ENCODE results near the gene THAP7. TPM values are rescaled to one million over a fixed set of nuclear protein-coding genes. Genes with fewer than 3 reads are reported as not detected.
A peak's percentile ranks its signal among the peaks of the same experiment; 100 is the strongest.

Gene THAP7
- total and polyA plus RNA-seq, 9 of the 15 experiments (the other 6 are each of a cell fraction or from before 2014, with no cell fraction given): 7.9 to 263 (median 84.1) TPM

- Histone ChIP-seq H3K79me2 (ENCODE audit: control insufficient read depth, insufficient read depth, low read length) (no peaks in the 10 kb centered on the region), H2AFZ (ENCODE audit: low read depth, low read length) (no peak overlapping the region), H3K4me3 (no peak overlapping the region), H3K4me1 (replicated peaks in 1 of 2; ENCODE audit: control insufficient read depth in 2 of 2, insufficient read depth in 2 of 2, low read length in 2 of 2) (peaks cover 0 to 40% of the 10 kb centered on the region in 2 experiments; a peak in 3 of 5 replicates), H4K20me1 (replicated peaks; ENCODE audit: control insufficient read depth, insufficient read depth, low read length) (peaks cover 46% of the 10 kb centered on the region), H3K4me2 (ENCODE audit: insufficient read depth, low read length) (no peak overlapping the region), H3K9me1 (ENCODE audit: control insufficient read depth, insufficient read depth, low read length) (no peaks in the 10 kb centered on the region), H3K27ac (ENCODE audit: extremely low read depth, low read depth, low read length) (no peak overlapping the region), H3K36me3 (ENCODE audit: control insufficient read depth, insufficient read depth, low read length) (no peaks in the 10 kb centered on the region), H3K27me3 (ENCODE audit: control insufficient read depth in 2 of 2, insufficient read depth in 2 of 2, low read length in 2 of 2) (peaks cover 14 to 46% of the 10 kb centered on the region in 2 experiments; a peak in 4 of 5 replicates), H3K9me3 (replicated peaks; ENCODE audit: control insufficient read depth, insufficient read depth, low read depth, low read length) (no peaks in the 10 kb centered on the region), H3K9ac (ENCODE audit: insufficient read depth in 1 of 2, low read depth in 2 of 2, low read length in 2 of 2) (peak overlapping the region in 1 of 2 experiments; percentile 6; a peak in 1 of 4 replicates)
- 13% methylated on average over 17 of the region's 19 CpGs for WGBS (ENCODE audit: insufficient coverage, low coverage, missing lambda C conversion rate)
- FAIRE-seq: no peak
- no TSS peak for BruUV-seq (replicated peaks)
- DNase-seq (ENCODE audit: extremely low read depth in 1 of 4, low spot score in 3 of 4): peak; percentile 58 to 84 (median 77)
- intact Hi-C loops (cut with micrococcal nuclease) (no loop called here), in situ Hi-C loops (cut with MboI) (loop anchor here (25.0 kb wide), 1 partner anchor 170 kb away; no protein-coding TSS in a partner anchor)
- CTCF ChIA-PET (ENCODE audit: low intra/inter-chr PET ratio): interaction anchor here (0.6 kb wide), 1 partner anchor 90 kb away, joined by 4 read pairs; no protein-coding TSS in a partner anchor
- POLR2A ChIA-PET: interaction anchor here (0.6 to 64.4 kb wide), 6 partner anchors 9 to 243 kb away, joined by 5 to 1556 read pairs (median 134); partner anchors contain the start of genes CRKL, LZTR1 and THAP7
- peak; percentile 54 for ATAC-seq
- no peak for TF ChIP-seq ATF6 (CRISPR knock-in tag; IDR thresholded peaks at IDR 0.05)
- TF ChIP-seq MITF (IDR thresholded peaks at IDR 0.05): no peak
- TF ChIP-seq ZZZ3 (IDR thresholded peaks at IDR 0.05): no peak
- no peak for TF ChIP-seq KAT2B (IDR thresholded peaks at IDR 0.05; ENCODE audit: low read depth, low read length)
- TF ChIP-seq PURB (CRISPR knock-in tag; IDR thresholded peaks at IDR 0.05; ENCODE audit: low read depth): no peak
- TF ChIP-seq ZNF263 (CRISPR knock-in tag; IDR thresholded peaks at IDR 0.05; ENCODE audit: borderline replicate concordance): no peak
- no peak for TF ChIP-seq ETS1 (conservative IDR thresholded peaks at IDR 0.05; ENCODE audit: control insufficient read depth, low read depth, low read length)
- TF ChIP-seq HES1 (IDR thresholded peaks at IDR 0.05; ENCODE audit: low read depth): no peak
- TF ChIP-seq TAF1 (IDR thresholded peaks at IDR 0.05; ENCODE audit: control insufficient read depth, extremely low read depth, insufficient read depth, low read length, severe bottlenecking): no peak
- TF ChIP-seq CHD2 (IDR thresholded peaks at IDR 0.05; ENCODE audit: low read depth, low read length): no peak
- no peak for TF ChIP-seq POLR2AphosphoS5 (IDR thresholded peaks at IDR 0.05; ENCODE audit: control insufficient read depth, insufficient read depth, low read depth, low read length)
- TF ChIP-seq ZFP91 (CRISPR knock-in tag; IDR thresholded peaks at IDR 0.05): no peak
These were observed 34.2 kb downstream of the THAP7 start for GRCh38 chr22:20967697-20968211.
